IgD-negative memory B cell (primary cell): ENCODE measurements around the gene PACRG. TPM values are rescaled to one million over a fixed set of nuclear protein-coding genes. Genes with fewer than 3 reads are reported as not detected.
A peak's percentile ranks its signal among the peaks of the same experiment; 100 is the strongest.

Experiments
- H3K27ac Mint-ChIP-seq, 3 donors: one replicate each; pipeline ENCODE4 v1.8.0; 2020 to 2022; ENCODE audit warnings: mild to moderate bottlenecking in 3 of 3, mixed read lengths in 3 of 3, moderate library complexity in 1 of 3
- H3K27me3 Mint-ChIP-seq: one replicate; pipeline ENCODE4 v1.8.0; 2021; ENCODE audit warnings: mixed read lengths
- H3K36me3 Mint-ChIP-seq: one replicate; pipeline ENCODE4 v1.8.0; 2020; ENCODE audit warnings: mild to moderate bottlenecking, mixed read lengths
- H3K4me1 Mint-ChIP-seq, 3 donors: one replicate each; pipeline ENCODE4 v1.8.0; 2020 to 2022; ENCODE audit warnings: mixed read lengths in 3 of 3, mild to moderate bottlenecking in 1 of 3
- H3K4me3 Mint-ChIP-seq, 4 donors: one replicate each; pipeline ENCODE4 v1.8.0; 2020 to 2022; ENCODE audit warnings: mild to moderate bottlenecking in 4 of 4, mixed read lengths in 4 of 4, moderate library complexity in 3 of 4
- H3K9me3 Mint-ChIP-seq, 3 donors: one replicate each; pipeline ENCODE4 v1.8.0; 2020 to 2021; ENCODE audit warnings: mixed read lengths in 3 of 3, mild to moderate bottlenecking in 1 of 3
- polyA plus RNA-seq: library from polyadenylated mRNA; unstranded; fragments of 300-500 nt; fragmentation: Illumina TruSeq; gene quantifications from one replicate; pipeline ENCODE4 v1.2.3, GENCODE V29; 2021

The PACRG gene
- polyA plus RNA-seq, 1 donor from 2014 or later: not detected

- Mint-ChIP-seq H3K4me3 (no peak overlapping the region), H3K4me1 (no peaks in the 10 kb centered on the region), H3K27ac (no peak overlapping the region), H3K9me3 (peaks cover 0 to 3% (median 2%) of the 10 kb centered on the region in 3 donors), H3K27me3 (peaks cover 8% of the 10 kb centered on the region), H3K36me3 (peaks cover 1% of the 10 kb centered on the region)
Measured at GRCh38 chr6:163243692-163244589, 516.2 kb downstream of the PACRG start.

- Mint-ChIP-seq H3K4me3 (no peak overlapping the region), H3K27ac (no peak overlapping the region), H3K9me3 (peaks cover 0 to 2% (median 1%) of the 10 kb centered on the region in 3 donors), H3K36me3 (no peaks in the 10 kb centered on the region), H3K27me3 (peaks cover 14% of the 10 kb centered on the region), H3K4me1 (peaks cover 0 to 5% (median 0%) of the 10 kb centered on the region in 3 donors)
Measured at GRCh38 chr6:163248051-163248450, 520.3 kb downstream of the PACRG start.

GRCh38 chr6:163249651-163250101 lies 521.9 kb downstream of the PACRG start:
- no peak overlapping the region for H3K4me3 Mint-ChIP-seq

GRCh38 chr6:163250116-163250515 lies 522.3 kb downstream of the PACRG start:
- H3K27me3 Mint-ChIP-seq: peaks cover 14% of the 10 kb centered on the region

More at GRCh38 chr6:163249651-163250101, 521.9 kb downstream of the PACRG start:
- no peak overlapping the region for H3K27ac Mint-ChIP-seq
- H3K27me3 Mint-ChIP-seq: peaks cover 14% of the 10 kb centered on the region
- H3K36me3 Mint-ChIP-seq: no peaks in the 10 kb centered on the region
- H3K9me3 Mint-ChIP-seq: peaks cover 0 to 2% (median 1%) of the 10 kb centered on the region in 3 donors
- H3K4me1 Mint-ChIP-seq: peaks cover 0 to 5% (median 0%) of the 10 kb centered on the region in 3 donors

GRCh38 chr6:163252061-163252591 lies 524.4 kb downstream of the PACRG start:
- Mint-ChIP-seq H3K27me3 (peaks cover 14% of the 10 kb centered on the region), H3K9me3 (peaks cover 0 to 1% (median 0%) of the 10 kb centered on the region in 3 donors), H3K4me3 (no peak overlapping the region), H3K27ac (no peak overlapping the region), H3K36me3 (no peaks in the 10 kb centered on the region), H3K4me1 (peaks cover 0 to 5% (median 0%) of the 10 kb centered on the region in 3 donors)

More at GRCh38 chr6:163250116-163250515, 522.3 kb downstream of the PACRG start:
- Mint-ChIP-seq H3K9me3 (peaks cover 0 to 2% (median 1%) of the 10 kb centered on the region in 3 donors), H3K27ac (no peak overlapping the region), H3K36me3 (no peaks in the 10 kb centered on the region), H3K4me3 (no peak overlapping the region), H3K4me1 (peaks cover 0 to 5% (median 0%) of the 10 kb centered on the region in 3 donors)

GRCh38 chr6:163253556-163254213 lies 525.9 kb downstream of the PACRG start:
- no peak overlapping the region for H3K27ac Mint-ChIP-seq
- peaks cover 9% of the 10 kb centered on the region for H3K27me3 Mint-ChIP-seq
- H3K4me1 Mint-ChIP-seq: peaks cover 0 to 5% (median 0%) of the 10 kb centered on the region in 3 donors
- peaks cover 0 to 1% (median 0%) of the 10 kb centered on the region in 3 donors for H3K9me3 Mint-ChIP-seq
- H3K36me3 Mint-ChIP-seq: no peaks in the 10 kb centered on the region
- H3K4me3 Mint-ChIP-seq: no peak overlapping the region

- no peaks in the 10 kb centered on the region for H3K36me3 Mint-ChIP-seq
- H3K4me1 Mint-ChIP-seq: peaks cover 0 to 5% (median 0%) of the 10 kb centered on the region in 3 donors
- H3K9me3 Mint-ChIP-seq: no peaks in the 10 kb centered on the region
- no peak overlapping the region for H3K27ac Mint-ChIP-seq
- H3K4me3 Mint-ChIP-seq: no peak overlapping the region
- H3K27me3 Mint-ChIP-seq: peaks cover 9% of the 10 kb centered on the region
Measured at GRCh38 chr6:163254341-163254835, 526.6 kb downstream of the PACRG start.

- Mint-ChIP-seq H3K27me3 (peaks cover 12% of the 10 kb centered on the region), H3K36me3 (no peaks in the 10 kb centered on the region), H3K4me3 (no peak overlapping the region)
Measured at GRCh38 chr6:163255265-163255664, 527.5 kb downstream of the PACRG start.

GRCh38 chr6:163259689-163260088 lies 531.9 kb downstream of the PACRG start:
- Mint-ChIP-seq H3K36me3 (no peaks in the 10 kb centered on the region), H3K27ac (peak overlapping the region in 1 of 3 donors; percentile 60), H3K4me3 (peak overlapping the region in 1 of 4 donors; percentile 14), H3K9me3 (no peaks in the 10 kb centered on the region), H3K27me3 (peaks cover 13% of the 10 kb centered on the region), H3K4me1 (peaks cover 0 to 8% (median 7%) of the 10 kb centered on the region in 3 donors)

More at GRCh38 chr6:163255265-163255664, 527.5 kb downstream of the PACRG start:
- Mint-ChIP-seq H3K4me1 (peaks cover 0 to 3% (median 3%) of the 10 kb centered on the region in 3 donors), H3K9me3 (no peaks in the 10 kb centered on the region), H3K27ac (no peak overlapping the region)

- Mint-ChIP-seq H3K4me3 (no peak overlapping the region), H3K36me3 (no peaks in the 10 kb centered on the region), H3K4me1 (peaks cover 0 to 8% (median 7%) of the 10 kb centered on the region in 3 donors), H3K27me3 (peaks cover 13% of the 10 kb centered on the region), H3K9me3 (no peaks in the 10 kb centered on the region), H3K27ac (no peak overlapping the region)
Measured at GRCh38 chr6:163260111-163260895, 532.5 kb downstream of the PACRG start.

- H3K36me3 Mint-ChIP-seq: no peaks in the 10 kb centered on the region
- H3K4me3 Mint-ChIP-seq: no peak overlapping the region
- no peak overlapping the region for H3K27ac Mint-ChIP-seq
- H3K9me3 Mint-ChIP-seq: no peaks in the 10 kb centered on the region
- H3K4me1 Mint-ChIP-seq: peaks cover 0 to 8% (median 7%) of the 10 kb centered on the region in 3 donors
- H3K27me3 Mint-ChIP-seq: peaks cover 13% of the 10 kb centered on the region
Measured at GRCh38 chr6:163260911-163261310, 533.1 kb downstream of the PACRG start.

GRCh38 chr6:163261361-163261760 lies 533.6 kb downstream of the PACRG start:
- Mint-ChIP-seq H3K27ac (no peak overlapping the region), H3K4me3 (no peak overlapping the region), H3K36me3 (peaks cover 3% of the 10 kb centered on the region), H3K4me1 (peaks cover 0 to 8% (median 7%) of the 10 kb centered on the region in 3 donors), H3K9me3 (no peaks in the 10 kb centered on the region), H3K27me3 (peaks cover 13% of the 10 kb centered on the region)

- Mint-ChIP-seq H3K27ac (no peak overlapping the region), H3K36me3 (peaks cover 3% of the 10 kb centered on the region), H3K4me1 (peaks cover 0 to 8% (median 7%) of the 10 kb centered on the region in 3 donors), H3K27me3 (peaks cover 17% of the 10 kb centered on the region), H3K9me3 (no peaks in the 10 kb centered on the region), H3K4me3 (no peak overlapping the region)
Measured at GRCh38 chr6:163262080-163262479, 534.3 kb downstream of the PACRG start.

GRCh38 chr6:163263196-163263595 lies 535.4 kb downstream of the PACRG start:
- no peak overlapping the region for H3K4me3 Mint-ChIP-seq
- H3K4me1 Mint-ChIP-seq: peaks cover 0 to 8% (median 7%) of the 10 kb centered on the region in 3 donors
- no peak overlapping the region for H3K27ac Mint-ChIP-seq
- peaks cover 3% of the 10 kb centered on the region for H3K36me3 Mint-ChIP-seq
- H3K27me3 Mint-ChIP-seq: peaks cover 17% of the 10 kb centered on the region
- H3K9me3 Mint-ChIP-seq: no peaks in the 10 kb centered on the region
